Hematopoietic multipotent progenitor cell (in vitro differentiated cells): Measurements from ENCODE around the gene CSTPP1. TPM values are rescaled to one million over a fixed set of nuclear protein-coding genes. Genes with fewer than 3 reads are reported as not detected.
A peak's percentile ranks its signal among the peaks of the same experiment; 100 is the strongest.
"Not testable (repeated sequence)": the region's sequence is repeated elsewhere in the genome, so short reads cannot be mapped to it uniquely, and the experiment has no call there.

ENCODE experiments used
- DNase-seq, 3 donors: peaks; one replicate each; pipeline ENCODE4 v3.0.0-alpha.2; 2011 to 2015; ENCODE audit warnings: low read depth in 2 of 3, low spot score in 2 of 3
- total RNA-seq: library from RNA; depleted of rRNA; stranded (reverse); fragments of >200 nt; gene quantifications from one replicate; pipeline ENCODE4 v1.2.3, GENCODE V29; 2012

The CSTPP1 gene
- total RNA-seq, 1 donor, result 52.8 TPM

DNA sequence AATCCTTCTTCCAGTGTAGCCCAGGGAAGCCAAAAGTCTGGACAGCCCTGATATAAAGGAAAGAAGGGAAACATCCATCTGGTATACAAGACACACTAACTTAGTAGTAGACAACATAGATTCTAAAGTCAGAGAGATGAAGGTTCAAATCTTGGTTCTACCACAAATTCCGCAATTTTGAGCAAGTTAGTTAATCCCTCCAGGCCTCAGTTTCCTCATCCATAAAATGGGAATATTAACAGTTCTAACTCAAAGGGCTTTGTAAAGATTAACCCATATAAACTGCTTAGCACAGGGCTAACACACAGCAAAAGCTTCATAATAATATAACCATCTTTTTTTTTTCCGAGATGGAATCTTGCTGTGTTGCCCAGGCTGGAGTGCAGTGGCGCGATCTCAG lies 29.0 kb upstream of the CSTPP1 start:
- DNase-seq, result no peak

GRCh38 chr11:46912526-46913150 lies 23.9 kb upstream of the CSTPP1 start:
- no peak for DNase-seq

- DNase-seq, result no peak
Measured at GRCh38 chr11:46913484-46913883, 23.1 kb upstream of the CSTPP1 start.

GRCh38 chr11:46914363-46914762 lies 22.2 kb upstream of the CSTPP1 start:
- no peak for DNase-seq

GRCh38 chr11:46914910-46915309 lies 21.7 kb upstream of the CSTPP1 start:
- no peak for DNase-seq

GRCh38 chr11:46916286-46917108 lies 20.1 kb upstream of the CSTPP1 start:
- DNase-seq, result peak in 1 of 3 donors; percentile 41

GRCh38 chr11:46917109-46917761 lies 19.3 kb upstream of the CSTPP1 start:
- no peak for DNase-seq

GRCh38 chr11:46917762-46918082 lies 18.8 kb upstream of the CSTPP1 start:
- no peak for DNase-seq

DNA sequence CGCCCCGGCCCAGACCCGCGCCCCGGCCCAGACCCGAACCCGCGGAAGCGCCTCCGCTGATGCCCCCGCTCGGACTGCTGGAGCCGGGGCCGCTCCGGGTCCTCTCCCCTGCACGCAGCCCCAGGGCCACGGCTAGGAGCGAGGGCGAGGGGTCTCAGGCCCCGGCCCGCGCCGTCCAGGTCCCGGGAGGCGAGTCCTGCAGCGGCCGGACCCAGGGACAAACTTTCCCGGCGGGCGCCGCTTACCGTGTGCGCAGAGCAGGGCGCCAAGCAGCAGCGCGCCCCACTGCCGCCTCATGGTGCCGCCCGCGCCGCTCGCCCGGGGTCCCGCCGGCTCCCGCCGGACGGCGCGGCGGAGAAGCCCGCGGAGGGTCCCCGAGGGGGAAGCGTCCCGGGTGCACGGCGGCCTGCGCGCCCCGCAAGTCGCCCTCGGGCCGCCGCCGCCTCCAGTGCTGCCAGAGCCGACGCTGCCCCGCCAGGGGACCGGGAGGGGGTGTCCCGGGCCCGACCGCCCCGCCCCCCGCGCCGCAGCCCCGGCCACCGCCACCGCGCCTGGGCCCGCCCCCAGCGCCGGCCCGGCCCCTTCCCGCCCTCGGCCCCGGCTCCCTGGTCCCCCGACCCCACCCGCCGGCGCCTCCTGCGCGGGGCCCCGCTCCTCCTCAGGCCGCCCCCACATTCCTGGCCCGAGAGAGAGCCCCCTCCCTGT lies 18.3 kb upstream of the CSTPP1 start, which contains the start of gene LRP4:
Gene LRP4, minus strand, starts transcription at position 468 of the 705 bp plus-strand sequence. Its CDS starts 171 bp downstream, at position 297.
- peak in 2 of 3 donors; percentile 32 to 45 for DNase-seq

DNA sequence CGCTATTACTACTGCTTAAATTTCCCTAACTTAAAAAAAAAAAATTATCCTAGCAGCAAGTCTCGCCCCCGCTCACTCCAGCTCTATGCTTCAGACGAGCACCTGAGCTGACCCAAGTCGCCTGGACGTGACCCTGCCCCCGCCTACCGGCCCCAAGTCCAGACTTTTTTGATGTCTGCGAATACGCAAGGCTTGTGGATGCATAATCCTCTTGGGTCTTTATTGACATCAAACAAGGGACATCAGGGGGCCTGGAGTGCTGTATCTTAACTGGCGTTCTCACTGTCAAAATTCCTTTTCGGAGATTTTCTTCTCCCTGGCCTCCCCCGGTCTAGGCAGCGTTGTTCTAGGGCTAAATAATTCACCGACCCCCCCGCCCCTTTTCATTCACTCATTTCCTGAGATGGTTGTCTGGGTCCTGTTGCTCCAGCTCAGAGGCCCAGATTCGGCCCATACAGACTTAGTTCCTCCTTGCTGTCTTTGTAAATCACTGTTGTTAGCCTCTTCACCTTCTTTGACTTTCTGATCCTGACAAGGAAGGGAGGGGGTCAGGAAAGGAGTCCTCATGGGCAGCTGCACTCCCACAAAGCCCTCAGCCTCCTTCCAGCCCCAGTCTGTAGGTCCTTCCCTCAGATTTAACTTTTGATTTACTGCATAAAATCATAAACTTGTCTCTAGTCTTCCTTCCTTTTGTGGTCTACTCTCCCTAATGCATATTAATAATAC lies 17.6 kb upstream of the CSTPP1 start:
- DNase-seq, result no peak

DNA sequence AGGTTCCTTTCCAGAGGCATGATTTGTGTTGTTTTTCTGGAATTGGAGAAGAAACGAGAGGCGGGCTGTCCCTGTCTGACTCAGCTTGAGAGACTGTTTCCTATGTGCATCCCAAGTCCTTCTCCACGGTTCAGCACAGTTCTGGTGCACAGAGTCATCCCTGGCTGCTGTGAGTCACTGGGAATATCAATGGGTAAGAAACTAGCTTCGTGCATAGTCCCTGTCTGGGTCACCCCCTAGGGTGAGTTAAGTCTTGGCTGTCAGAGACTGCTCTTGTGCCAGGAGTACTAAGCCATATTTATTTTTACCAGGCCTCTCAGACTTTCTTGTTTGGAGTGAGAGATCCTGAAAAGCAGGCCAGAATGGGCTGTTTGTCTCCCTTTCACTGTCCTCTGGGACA lies 15.8 kb upstream of the CSTPP1 start:
- no peak for DNase-seq

DNA sequence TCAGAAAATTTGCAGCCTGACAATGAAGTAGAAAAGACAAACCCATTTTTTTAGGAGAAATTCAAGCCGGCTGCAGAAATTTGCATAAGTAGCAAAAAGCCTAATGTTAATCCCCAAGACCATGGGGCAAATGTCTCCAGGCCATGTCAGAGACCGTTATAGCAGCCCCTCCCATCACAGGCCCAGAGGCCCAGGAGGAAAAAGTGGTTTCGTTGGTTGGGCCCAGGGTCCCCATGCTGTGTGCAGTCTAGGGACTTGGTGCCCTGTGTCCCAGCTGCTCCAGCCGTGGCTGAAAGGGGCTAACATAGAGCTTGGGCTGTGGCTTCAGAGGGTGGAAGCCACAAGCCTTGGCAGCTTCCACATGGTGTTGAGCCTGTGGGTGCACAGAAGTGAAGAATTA lies 8.6 kb upstream of the CSTPP1 start:
- not testable (repeated sequence) for DNase-seq

- DNase-seq, result not testable (repeated sequence)
Measured at GRCh38 chr11:46928701-46929100, 7.9 kb upstream of the CSTPP1 start.

- peak in 2 of 3 donors; percentile 81 to 88 for DNase-seq
Measured at GRCh38 chr11:46930089-46930488, 6.5 kb upstream of the CSTPP1 start.

GRCh38 chr11:46942172-46942571 lies 5.6 kb downstream of the CSTPP1 start:
- DNase-seq, result no peak

- no peak for DNase-seq
Measured at GRCh38 chr11:46944356-46945075, 8.0 kb downstream of the CSTPP1 start.

GRCh38 chr11:46947399-46948077 lies 11.0 kb downstream of the CSTPP1 start:
- no peak for DNase-seq

- DNase-seq, result peak in 1 of 3 donors; percentile 11
Measured at GRCh38 chr11:46948378-46949131, 12.0 kb downstream of the CSTPP1 start.
